Panc1 (cell line): ENCODE data around the gene ATP6V0C.

Experiments
- POLR2AphosphoS5 ChIP-seq: IDR thresholded peaks from 2 replicates; pipeline ENCODE4 v1.6.1; 2012; ENCODE audit warnings: mild to moderate bottlenecking, low read depth, low read length, moderate library complexity
- TF ChIP-seq, protein P1 (sequence below): fragments of 450-650 bp; IDR thresholded peaks from 2 replicates; pipeline ENCODE4 v1.5.1; 2017; ENCODE audit warnings: mild to moderate bottlenecking

DNA sequence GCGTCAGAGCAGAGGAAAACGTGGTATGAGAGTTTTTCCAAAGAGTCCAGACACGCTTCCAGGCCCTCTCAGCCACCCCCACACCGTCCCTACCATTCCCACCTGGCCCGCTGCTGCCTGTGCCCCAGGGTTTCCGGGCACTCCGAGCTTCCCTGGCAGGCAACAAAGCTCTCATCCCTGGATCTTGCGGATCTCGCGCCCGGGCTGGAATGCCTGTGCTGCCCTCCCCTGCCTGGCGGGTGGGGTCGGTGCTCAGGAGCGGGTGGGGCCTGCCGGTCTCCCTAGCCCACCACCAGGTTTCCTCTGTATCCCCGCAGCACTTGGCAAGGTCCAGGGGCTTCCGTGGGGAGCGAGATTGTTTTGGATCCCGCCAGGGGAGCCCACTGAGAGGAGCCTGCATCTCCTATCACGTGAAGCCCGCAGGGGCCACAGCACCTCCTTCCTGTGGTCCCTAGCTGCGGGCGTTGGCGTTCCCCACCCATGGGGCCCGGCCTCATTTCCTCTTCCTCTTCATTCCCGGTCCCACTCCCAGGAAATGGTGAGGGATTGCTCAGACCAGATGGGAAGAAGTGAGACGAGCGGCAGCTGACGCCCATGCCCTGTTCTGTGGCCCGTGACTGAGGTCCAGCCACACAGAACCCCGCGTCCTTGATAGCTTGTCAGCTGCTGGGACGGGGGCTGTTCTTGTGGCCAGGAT, 27.8 kb upstream of the ATP6V0C start:
- TF ChIP-seq, protein P1, sequence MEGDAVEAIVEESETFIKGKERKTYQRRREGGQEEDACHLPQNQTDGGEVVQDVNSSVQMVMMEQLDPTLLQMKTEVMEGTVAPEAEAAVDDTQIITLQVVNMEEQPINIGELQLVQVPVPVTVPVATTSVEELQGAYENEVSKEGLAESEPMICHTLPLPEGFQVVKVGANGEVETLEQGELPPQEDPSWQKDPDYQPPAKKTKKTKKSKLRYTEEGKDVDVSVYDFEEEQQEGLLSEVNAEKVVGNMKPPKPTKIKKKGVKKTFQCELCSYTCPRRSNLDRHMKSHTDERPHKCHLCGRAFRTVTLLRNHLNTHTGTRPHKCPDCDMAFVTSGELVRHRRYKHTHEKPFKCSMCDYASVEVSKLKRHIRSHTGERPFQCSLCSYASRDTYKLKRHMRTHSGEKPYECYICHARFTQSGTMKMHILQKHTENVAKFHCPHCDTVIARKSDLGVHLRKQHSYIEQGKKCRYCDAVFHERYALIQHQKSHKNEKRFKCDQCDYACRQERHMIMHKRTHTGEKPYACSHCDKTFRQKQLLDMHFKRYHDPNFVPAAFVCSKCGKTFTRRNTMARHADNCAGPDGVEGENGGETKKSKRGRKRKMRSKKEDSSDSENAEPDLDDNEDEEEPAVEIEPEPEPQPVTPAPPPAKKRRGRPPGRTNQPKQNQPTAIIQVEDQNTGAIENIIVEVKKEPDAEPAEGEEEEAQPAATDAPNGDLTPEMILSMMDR, result no peak
- no peak for TF ChIP-seq POLR2AphosphoS5
